Measurements from ENCODE around the gene C2orf92.

GRCh38 chr2:97726261-97727064 lies 57.0 kb downstream of the C2orf92 start:
- TF ChIP-seq, protein P1, sequence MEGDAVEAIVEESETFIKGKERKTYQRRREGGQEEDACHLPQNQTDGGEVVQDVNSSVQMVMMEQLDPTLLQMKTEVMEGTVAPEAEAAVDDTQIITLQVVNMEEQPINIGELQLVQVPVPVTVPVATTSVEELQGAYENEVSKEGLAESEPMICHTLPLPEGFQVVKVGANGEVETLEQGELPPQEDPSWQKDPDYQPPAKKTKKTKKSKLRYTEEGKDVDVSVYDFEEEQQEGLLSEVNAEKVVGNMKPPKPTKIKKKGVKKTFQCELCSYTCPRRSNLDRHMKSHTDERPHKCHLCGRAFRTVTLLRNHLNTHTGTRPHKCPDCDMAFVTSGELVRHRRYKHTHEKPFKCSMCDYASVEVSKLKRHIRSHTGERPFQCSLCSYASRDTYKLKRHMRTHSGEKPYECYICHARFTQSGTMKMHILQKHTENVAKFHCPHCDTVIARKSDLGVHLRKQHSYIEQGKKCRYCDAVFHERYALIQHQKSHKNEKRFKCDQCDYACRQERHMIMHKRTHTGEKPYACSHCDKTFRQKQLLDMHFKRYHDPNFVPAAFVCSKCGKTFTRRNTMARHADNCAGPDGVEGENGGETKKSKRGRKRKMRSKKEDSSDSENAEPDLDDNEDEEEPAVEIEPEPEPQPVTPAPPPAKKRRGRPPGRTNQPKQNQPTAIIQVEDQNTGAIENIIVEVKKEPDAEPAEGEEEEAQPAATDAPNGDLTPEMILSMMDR (IDR thresholded peaks at IDR 0.05), result no peak
- TF ChIP-seq MAZ (IDR thresholded peaks at IDR 0.05; ENCODE audit: borderline replicate concordance, low read depth, low read length) (no peak), MYC (IDR thresholded peaks at IDR 0.05; ENCODE audit: borderline replicate concordance, low read length) (no peak), EP300 (IDR thresholded peaks at IDR 0.05) (no peak), POLR2A (IDR thresholded peaks at IDR 0.05; ENCODE audit: low read length) (no peak), HEYL (CRISPR knock-in tag; IDR thresholded peaks at IDR 0.05) (no peak), RARB (CRISPR knock-in tag; IDR thresholded peaks at IDR 0.05) (no peak), REST (IDR thresholded peaks at IDR 0.05) (no peak), PHF8 (IDR thresholded peaks at IDR 0.05; ENCODE audit: borderline replicate concordance, low read depth) (no peak), HMGXB4 (CRISPR knock-in tag; IDR thresholded peaks at IDR 0.05; ENCODE audit: borderline replicate concordance) (no peak), MAX (IDR thresholded peaks at IDR 0.05) (no peak), RNF2 (IDR thresholded peaks at IDR 0.05; ENCODE audit: borderline replicate concordance, low read depth) (no peak)
- TF ChIP-seq, protein P2, sequence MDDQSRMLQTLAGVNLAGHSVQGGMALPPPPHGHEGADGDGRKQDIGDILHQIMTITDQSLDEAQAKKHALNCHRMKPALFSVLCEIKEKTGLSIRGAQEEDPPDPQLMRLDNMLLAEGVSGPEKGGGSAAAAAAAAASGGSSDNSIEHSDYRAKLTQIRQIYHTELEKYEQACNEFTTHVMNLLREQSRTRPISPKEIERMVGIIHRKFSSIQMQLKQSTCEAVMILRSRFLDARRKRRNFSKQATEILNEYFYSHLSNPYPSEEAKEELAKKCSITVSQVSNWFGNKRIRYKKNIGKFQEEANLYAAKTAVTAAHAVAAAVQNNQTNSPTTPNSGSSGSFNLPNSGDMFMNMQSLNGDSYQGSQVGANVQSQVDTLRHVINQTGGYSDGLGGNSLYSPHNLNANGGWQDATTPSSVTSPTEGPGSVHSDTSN (IDR thresholded peaks at IDR 0.05), result no peak
- TF ChIP-seq, protein P3, sequence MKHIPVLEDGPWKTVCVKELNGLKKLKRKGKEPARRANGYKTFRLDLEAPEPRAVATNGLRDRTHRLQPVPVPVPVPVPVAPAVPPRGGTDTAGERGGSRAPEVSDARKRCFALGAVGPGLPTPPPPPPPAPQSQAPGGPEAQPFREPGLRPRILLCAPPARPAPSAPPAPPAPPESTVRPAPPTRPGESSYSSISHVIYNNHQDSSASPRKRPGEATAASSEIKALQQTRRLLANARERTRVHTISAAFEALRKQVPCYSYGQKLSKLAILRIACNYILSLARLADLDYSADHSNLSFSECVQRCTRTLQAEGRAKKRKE (CRISPR knock-in tag; IDR thresholded peaks at IDR 0.05; ENCODE audit: low read depth), result no peak
